ENCODE measurements around the gene ARHGAP30.

Gene ARHGAP30

GRCh38 chr1:161045736-161046604 is 23.7 kb downstream of the ARHGAP30 start, which contains the start of gene USF1:
Gene USF1 (minus strand): TSS chr1:161045977. CDS start chr1:161043275, 2,702 bp downstream.
- TF ChIP-seq GATA3 (IDR thresholded peaks at IDR 0.05; ENCODE audit: low read depth, low read length) (no peak), GATA2 (IDR thresholded peaks at IDR 0.05; ENCODE audit: low read depth, low read length) (peak; percentile 38)

- no peak for TF ChIP-seq GATA3 (IDR thresholded peaks at IDR 0.05; ENCODE audit: low read depth, low read length)
- TF ChIP-seq GATA2 (IDR thresholded peaks at IDR 0.05; ENCODE audit: low read depth, low read length) = no peak
These were observed 24.6 kb downstream of the ARHGAP30 start for GRCh38 chr1:161044908-161045735.

- TF ChIP-seq GATA2 (IDR thresholded peaks at IDR 0.05; ENCODE audit: low read depth, low read length) (no peak), GATA3 (IDR thresholded peaks at IDR 0.05; ENCODE audit: low read depth, low read length) (no peak)
These were observed 25.2 kb downstream of the ARHGAP30 start for GRCh38 chr1:161044535-161044907.

- TF ChIP-seq GATA2 (IDR thresholded peaks at IDR 0.05; ENCODE audit: low read depth, low read length) (no peak), GATA3 (IDR thresholded peaks at IDR 0.05; ENCODE audit: low read depth, low read length) (no peak)
These were observed 30.1 kb downstream of the ARHGAP30 start for GRCh38 chr1:161039546-161039945.

- TF ChIP-seq GATA2 (IDR thresholded peaks at IDR 0.05; ENCODE audit: low read depth, low read length) (no peak), GATA3 (IDR thresholded peaks at IDR 0.05; ENCODE audit: low read depth, low read length) (no peak)
These were observed 30.5 kb downstream of the ARHGAP30 start for GRCh38 chr1:161039154-161039545.

DNA sequence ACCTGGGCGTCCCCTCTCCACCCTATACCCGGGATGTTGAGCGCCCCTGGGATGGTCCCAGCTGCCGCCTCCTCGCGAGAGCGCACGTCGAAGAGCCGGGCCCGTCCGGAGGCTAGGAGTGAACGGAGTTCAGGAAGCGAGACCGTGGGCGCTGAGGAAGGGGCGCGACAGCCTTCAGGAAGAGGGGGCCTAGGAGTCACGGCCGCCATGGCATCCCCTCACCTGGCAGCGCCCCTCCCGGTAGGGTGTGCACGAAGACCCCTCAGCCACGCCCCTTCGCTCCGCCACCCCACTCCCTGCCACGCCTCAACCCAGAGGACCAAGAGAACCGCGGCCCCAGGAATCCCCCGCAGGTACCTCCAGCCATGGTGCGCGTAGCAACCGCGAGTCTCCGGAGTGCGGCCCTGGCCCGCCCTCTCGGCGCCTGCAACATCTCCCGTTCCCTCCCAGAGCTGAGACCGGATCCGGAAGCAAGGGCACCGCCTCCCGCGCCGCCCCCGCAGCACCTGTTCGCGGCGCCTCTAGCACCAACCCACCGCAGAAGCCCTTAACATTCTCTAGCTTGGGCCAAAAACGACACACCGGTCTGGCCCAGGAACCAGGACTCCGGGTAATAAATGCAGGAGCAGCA is 31.1 kb downstream of the ARHGAP30 start, which contains the start of gene TSTD1:
Gene TSTD1 (minus strand): TSS at position 442 of the 631 bp plus-strand sequence. CDS start 75 bp downstream, at position 367.
- TF ChIP-seq GATA3 (IDR thresholded peaks at IDR 0.05; ENCODE audit: low read depth, low read length) (no peak), GATA2 (IDR thresholded peaks at IDR 0.05; ENCODE audit: low read depth, low read length) (no peak)

GRCh38 chr1:161037661-161038522 is 31.8 kb downstream of the ARHGAP30 start:
- TF ChIP-seq GATA2 (IDR thresholded peaks at IDR 0.05; ENCODE audit: low read depth, low read length) (no peak), GATA3 (IDR thresholded peaks at IDR 0.05; ENCODE audit: low read depth, low read length) (no peak)

DNA sequence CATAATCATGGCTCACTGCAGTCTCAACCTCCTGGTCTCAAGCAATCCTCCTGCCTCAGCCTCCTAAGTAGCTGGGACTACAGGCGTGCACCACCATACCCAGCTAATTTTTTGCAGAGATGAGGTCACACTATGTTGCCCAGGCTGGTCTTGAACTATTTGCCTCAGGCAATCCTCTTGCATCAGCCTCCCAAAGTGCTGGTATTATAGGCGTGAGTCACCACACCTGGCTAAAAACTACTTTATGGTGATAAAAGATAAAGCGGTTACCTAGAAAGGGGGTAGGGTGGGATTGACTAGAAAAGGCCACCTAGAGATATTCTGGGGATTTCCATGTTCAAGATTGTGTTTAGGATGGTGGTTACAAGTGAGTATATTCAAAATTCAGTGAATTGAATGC is 35.9 kb downstream of the ARHGAP30 start:
- TF ChIP-seq GATA3 (IDR thresholded peaks at IDR 0.05; ENCODE audit: low read depth, low read length) (no peak), GATA2 (IDR thresholded peaks at IDR 0.05; ENCODE audit: low read depth, low read length) (no peak)

GRCh38 chr1:161032409-161032808 is 37.3 kb downstream of the ARHGAP30 start:
- TF ChIP-seq GATA2 (IDR thresholded peaks at IDR 0.05; ENCODE audit: low read depth, low read length) = no peak
- TF ChIP-seq GATA3 (IDR thresholded peaks at IDR 0.05; ENCODE audit: low read depth, low read length) = no peak

DNA sequence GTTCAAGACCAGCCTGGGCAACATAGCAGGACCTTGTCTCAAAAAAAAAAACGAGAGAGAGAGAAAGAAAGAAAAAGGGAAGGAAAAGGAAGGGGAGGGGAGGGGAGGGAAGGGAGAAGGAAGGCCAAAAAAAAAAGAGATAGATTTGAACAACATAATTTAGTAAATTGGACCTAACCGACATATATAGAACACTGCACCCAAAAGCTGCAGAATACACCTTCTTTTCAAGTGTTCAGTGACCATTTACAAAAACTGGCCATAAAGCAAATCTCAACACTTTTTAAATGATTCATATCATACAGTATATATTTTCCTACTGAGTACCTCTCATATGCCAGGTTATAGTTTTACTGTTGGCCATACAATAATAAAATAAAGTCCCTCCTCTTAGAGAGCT is 37.8 kb downstream of the ARHGAP30 start:
- no peak for TF ChIP-seq GATA3 (IDR thresholded peaks at IDR 0.05; ENCODE audit: low read depth, low read length)
- no peak for TF ChIP-seq GATA2 (IDR thresholded peaks at IDR 0.05; ENCODE audit: low read depth, low read length)

GRCh38 chr1:161021970-161022353 is 47.7 kb downstream of the ARHGAP30 start:
- no peak for TF ChIP-seq GATA3 (IDR thresholded peaks at IDR 0.05; ENCODE audit: low read depth, low read length)
- TF ChIP-seq GATA2 (IDR thresholded peaks at IDR 0.05; ENCODE audit: low read depth, low read length) = no peak

- TF ChIP-seq GATA3 (IDR thresholded peaks at IDR 0.05; ENCODE audit: low read depth, low read length) = no peak
- TF ChIP-seq GATA2 (IDR thresholded peaks at IDR 0.05; ENCODE audit: low read depth, low read length) = no peak
These were observed 48.3 kb downstream of the ARHGAP30 start for GRCh38 chr1:161021165-161021969.
